Stimulated activated CD4-positive, alpha-beta T cell treated with anti-CD3 and anti-CD28 coated beads, Interleukin-2, amount 100 ng/mL, for 48 hours (primary cell): Measurements from ENCODE around the gene HUS1B.

ENCODE experiments used
- DNase-seq, 2 donors: peaks; one replicate each; pipeline ENCODE4 v3.0.0-alpha.2; 2020

The HUS1B gene

GRCh38 chr6:620950-621349, 36.0 kb downstream of the HUS1B start:
- DNase-seq = no peak

- no peak for DNase-seq
Measured at GRCh38 chr6:620166-620565, 36.7 kb downstream of the HUS1B start.

- no peak for DNase-seq
Measured at GRCh38 chr6:617456-618100, 39.3 kb downstream of the HUS1B start.

- no peak for DNase-seq
Measured at GRCh38 chr6:613981-614380, 42.9 kb downstream of the HUS1B start.

GRCh38 chr6:611928-612327, 45.0 kb downstream of the HUS1B start:
- DNase-seq = no peak

GRCh38 chr6:610882-611281, 46.0 kb downstream of the HUS1B start:
- no peak for DNase-seq

GRCh38 chr6:609905-610304, 47.0 kb downstream of the HUS1B start:
- no peak for DNase-seq

- DNase-seq = no peak
Measured at GRCh38 chr6:606829-607379, 50.0 kb downstream of the HUS1B start.
